Measurements from ENCODE around the gene DUOXA1. TPM values are rescaled to one million over a fixed set of nuclear protein-coding genes. Genes with fewer than 3 reads are reported as not detected.
A peak's percentile ranks its signal among the peaks of the same experiment; 100 is the strongest.

The DUOXA1 gene
- total and polyA plus RNA-seq, 2 of the 4 experiments (the other 2 are of a cell fraction), result 0.02 TPM; not detected in 1

DNA sequence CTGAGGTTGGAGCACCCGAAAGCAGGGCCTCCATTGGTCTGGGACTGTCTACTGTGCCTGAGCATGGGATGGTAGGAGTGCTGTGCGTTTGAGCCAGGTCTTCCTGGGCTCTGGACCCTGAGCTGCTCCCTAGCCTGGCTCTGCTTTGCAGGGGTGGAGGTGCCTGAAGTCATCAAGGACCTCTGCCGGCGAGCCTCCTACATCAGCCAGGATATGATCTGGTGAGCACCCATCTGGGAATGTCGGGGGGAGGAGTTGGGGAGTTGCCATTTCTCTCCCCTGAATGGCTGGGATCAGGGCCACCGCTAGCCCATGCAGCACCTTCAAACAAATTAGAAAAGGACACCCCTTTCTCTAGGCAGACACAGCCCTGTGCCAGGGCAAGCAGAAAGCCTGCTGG lies 20.8 kb upstream of the DUOXA1 start:
- TF ChIP-seq NFE2L2 (IDR thresholded peaks at IDR 0.05; ENCODE audit: low read depth, low read length) (no peak), RCOR1 (IDR thresholded peaks at IDR 0.05; ENCODE audit: insufficient replicate concordance, low read length) (no peak), MXI1 (IDR thresholded peaks at IDR 0.05; ENCODE audit: borderline replicate concordance, low read depth, low read length) (no peak), CHD1 (IDR thresholded peaks at IDR 0.05; ENCODE audit: low read depth, low read length) (no peak), RAD21 (IDR thresholded peaks at IDR 0.05; ENCODE audit: low read length) (no peak), FOS (IDR thresholded peaks at IDR 0.05; ENCODE audit: low read depth, low read length) (no peak), MAZ (IDR thresholded peaks at IDR 0.05; ENCODE audit: borderline replicate concordance, low read depth, low read length) (no peak), BHLHE40 (IDR thresholded peaks at IDR 0.05; ENCODE audit: low read depth, low read length) (no peak), CEBPB (IDR thresholded peaks at IDR 0.05; ENCODE audit: low read depth, low read length) (no peak), MAFK (IDR thresholded peaks at IDR 0.05; ENCODE audit: low read depth, low read length) (no peak), SMC3 (IDR thresholded peaks at IDR 0.05; ENCODE audit: low read depth, low read length) (no peak)
- TF ChIP-seq, protein P1, sequence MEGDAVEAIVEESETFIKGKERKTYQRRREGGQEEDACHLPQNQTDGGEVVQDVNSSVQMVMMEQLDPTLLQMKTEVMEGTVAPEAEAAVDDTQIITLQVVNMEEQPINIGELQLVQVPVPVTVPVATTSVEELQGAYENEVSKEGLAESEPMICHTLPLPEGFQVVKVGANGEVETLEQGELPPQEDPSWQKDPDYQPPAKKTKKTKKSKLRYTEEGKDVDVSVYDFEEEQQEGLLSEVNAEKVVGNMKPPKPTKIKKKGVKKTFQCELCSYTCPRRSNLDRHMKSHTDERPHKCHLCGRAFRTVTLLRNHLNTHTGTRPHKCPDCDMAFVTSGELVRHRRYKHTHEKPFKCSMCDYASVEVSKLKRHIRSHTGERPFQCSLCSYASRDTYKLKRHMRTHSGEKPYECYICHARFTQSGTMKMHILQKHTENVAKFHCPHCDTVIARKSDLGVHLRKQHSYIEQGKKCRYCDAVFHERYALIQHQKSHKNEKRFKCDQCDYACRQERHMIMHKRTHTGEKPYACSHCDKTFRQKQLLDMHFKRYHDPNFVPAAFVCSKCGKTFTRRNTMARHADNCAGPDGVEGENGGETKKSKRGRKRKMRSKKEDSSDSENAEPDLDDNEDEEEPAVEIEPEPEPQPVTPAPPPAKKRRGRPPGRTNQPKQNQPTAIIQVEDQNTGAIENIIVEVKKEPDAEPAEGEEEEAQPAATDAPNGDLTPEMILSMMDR (conservative IDR thresholded peaks at IDR 0.05; ENCODE audit: low read depth, low read length), result no peak
- H3K27me3 ChIP-seq (ENCODE audit: control insufficient read depth, insufficient read depth, low read length), result no peaks in the 10 kb centered on the region
- no peak overlapping the region for H4K8ac ChIP-seq (ENCODE audit: low read depth in 2 of 2, low read length in 2 of 2)
- POLR2A ChIA-PET (ENCODE audit: unreplicated experiment), result no interaction called here
- no peak overlapping the region for H4K91ac ChIP-seq (ENCODE audit: insufficient read depth, low read depth, low read length)
- H3K14ac ChIP-seq (replicated peaks; ENCODE audit: low read depth, low read length), result no peak overlapping the region
- no peak overlapping the region for H3K23ac ChIP-seq (ENCODE audit: low read depth, low read length)
- H2BK120ac ChIP-seq (ENCODE audit: low read depth, low read length), result no peak overlapping the region
- no peak overlapping the region for H2AK9ac ChIP-seq (replicated peaks; ENCODE audit: low read depth, low read length, poor library complexity)
- no peak overlapping the region for H3K4ac ChIP-seq (ENCODE audit: low read depth, low read length)
- H2AK5ac ChIP-seq (ENCODE audit: low read depth, low read length), result no peak overlapping the region
- H3K9me1 ChIP-seq (ENCODE audit: insufficient read depth, low read length), result no peaks in the 10 kb centered on the region
- H3K4me1 ChIP-seq (ENCODE audit: control insufficient read depth, insufficient read depth, low read length), result no peaks in the 10 kb centered on the region; the same call in 1 of the 2 replicates
- in situ Hi-C loops (cut with MboI; ENCODE audit: low sequenced_read_pairs), result no loop called here
- no peaks in the 10 kb centered on the region for H3K79me1 ChIP-seq (ENCODE audit: low read depth in 1 of 2, low read length in 2 of 2)
- intact Hi-C loops (cut with micrococcal nuclease), result no loop called here
- ATAC-seq (ENCODE audit: low read depth) (no peak), DNase-seq (peak; percentile 4)
- H3K9ac ChIP-seq (ENCODE audit: low read depth, low read length), result no peak overlapping the region
- H3K27ac ChIP-seq (ENCODE audit: insufficient read depth, low read length), result no peak overlapping the region
- no peak overlapping the region for H3K4me3 ChIP-seq (ENCODE audit: insufficient read depth, low read depth, low read length)
- no peaks in the 10 kb centered on the region for H3K36me3 ChIP-seq (ENCODE audit: control insufficient read depth, insufficient read depth, low read length)
- H3K9me3 ChIP-seq (ENCODE audit: control insufficient read depth, insufficient read depth, low read length), result no peaks in the 10 kb centered on the region
- BruUV-seq (replicated peaks), result no TSS peak
- no peak overlapping the region for H2BK20ac ChIP-seq (ENCODE audit: low read depth, low read length)
- dilution Hi-C loops (cut with HindIII; ENCODE audit: low sequenced_read_pairs, unreplicated experiment), result no loop called here
- CTCF ChIA-PET, result interaction anchor here (0.8 kb wide), 1 partner anchor 11 kb away, joined by 4 read pairs; no protein-coding TSS in a partner anchor
- H2BK15ac ChIP-seq (ENCODE audit: low read depth, low read length), result no peak overlapping the region
- WGBS, 2 experiments (ENCODE audit: extremely low coverage in 2 of 2, insufficient read length in 1 of 2), result 100% methylated on average over 1 of the region's 6 CpGs; no CpG with 5 or more reads in 1 of the 2 experiments
- H2AFZ ChIP-seq (replicated peaks; ENCODE audit: low read length, poor library complexity), result no peak overlapping the region
- no peak overlapping the region for H3K18ac ChIP-seq (ENCODE audit: low read depth, low read length)
- no peak overlapping the region for H3K4me2 ChIP-seq (ENCODE audit: low read depth, low read length)
- no peak overlapping the region for H3K56ac ChIP-seq (ENCODE audit: extremely low read depth, insufficient read depth, low read length)
- H4K20me1 ChIP-seq (ENCODE audit: insufficient read depth, low read length), result no peaks in the 10 kb centered on the region
- no peak overlapping the region for H4K5ac ChIP-seq (ENCODE audit: low read depth, low read length)
- H2BK5ac ChIP-seq (ENCODE audit: low read depth, low read length, poor library complexity, severe bottlenecking), result no peak overlapping the region

Measured in IMR-90 (cell line).